Nephron progenitor cell (in vitro differentiated cells): ENCODE measurements around the gene SPECC1L.
"Not testable (repeated sequence)": the region's sequence is repeated elsewhere in the genome, so short reads cannot be mapped to it uniquely, and the experiment has no call there.

Experiments
- DNase-seq: peaks from one replicate; pipeline ENCODE4 v3.0.0; 2021
- H3K27ac Mint-ChIP-seq: 2 replicates; pipeline ENCODE4 v1.8.0; 2021; ENCODE audit warnings: mild to moderate bottlenecking, moderate library complexity, mixed read lengths
- H3K27me3 Mint-ChIP-seq: 2 replicates; pipeline ENCODE4 v1.8.0; 2021; ENCODE audit warnings: mild to moderate bottlenecking, low read depth, mixed read lengths; ENCODE audit not compliant: poor library complexity
- H3K36me3 Mint-ChIP-seq: 2 replicates; pipeline ENCODE4 v1.8.0; 2021; ENCODE audit warnings: low read depth, mixed read lengths
- H3K4me1 Mint-ChIP-seq: 2 replicates; pipeline ENCODE4 v1.8.0; 2021; ENCODE audit warnings: mixed read lengths
- H3K4me3 Mint-ChIP-seq: 2 replicates; pipeline ENCODE4 v1.8.0; 2021; ENCODE audit warnings: mild to moderate bottlenecking, moderate library complexity, mixed read lengths
- H3K9me3 Mint-ChIP-seq: 2 replicates; pipeline ENCODE4 v1.8.0; 2021; ENCODE audit warnings: mild to moderate bottlenecking, moderate library complexity, mixed read lengths
- TF ChIP-seq, protein P1 (sequence below): fragments of 200-600 bp; sonication (generic); IDR thresholded peaks from 2 replicates; pipeline ENCODE4 v1.5.0; 2021; ENCODE audit warnings: antibody characterized with exemption

Gene SPECC1L

DNA sequence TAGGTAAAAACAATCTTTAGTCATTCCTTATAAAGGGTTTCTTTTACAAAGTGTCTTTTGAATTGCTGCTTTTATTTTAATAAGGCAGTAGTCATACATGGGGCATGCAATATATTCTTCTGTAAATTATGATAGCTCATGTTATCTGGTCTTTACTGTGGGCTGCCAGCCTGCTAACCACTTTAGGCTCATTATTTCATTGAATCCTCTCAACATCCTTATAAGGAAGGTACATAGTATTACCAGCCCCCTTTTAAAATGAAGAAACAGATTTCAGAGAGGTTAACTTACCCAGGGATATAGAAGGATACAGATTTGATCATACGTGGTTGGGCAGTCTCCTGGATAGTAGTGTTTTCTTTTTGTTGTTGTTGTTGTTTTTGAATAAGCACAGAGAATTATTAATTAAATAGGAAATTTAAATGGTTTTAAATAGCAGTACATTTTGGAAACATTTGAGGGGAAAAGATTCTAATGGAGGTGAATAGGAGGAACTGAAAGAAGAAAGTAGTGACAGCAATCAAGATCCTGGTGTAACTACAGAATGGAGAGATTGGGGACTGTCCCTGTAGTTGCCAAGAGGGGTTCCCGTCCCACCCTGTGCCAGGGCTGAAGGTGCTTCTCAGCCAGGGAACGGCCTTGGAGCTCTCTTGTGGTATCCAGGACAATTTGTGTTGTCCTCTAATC is 21.0 kb downstream of the SPECC1L start:
- H3K9me3 Mint-ChIP-seq = no peaks in the 10 kb centered on the region
- no peak for DNase-seq
- peaks cover 43% of the 10 kb centered on the region for H3K4me1 Mint-ChIP-seq
- peaks cover 22% of the 10 kb centered on the region for H3K36me3 Mint-ChIP-seq
- no peak overlapping the region for H3K4me3 Mint-ChIP-seq
- TF ChIP-seq, protein P1, sequence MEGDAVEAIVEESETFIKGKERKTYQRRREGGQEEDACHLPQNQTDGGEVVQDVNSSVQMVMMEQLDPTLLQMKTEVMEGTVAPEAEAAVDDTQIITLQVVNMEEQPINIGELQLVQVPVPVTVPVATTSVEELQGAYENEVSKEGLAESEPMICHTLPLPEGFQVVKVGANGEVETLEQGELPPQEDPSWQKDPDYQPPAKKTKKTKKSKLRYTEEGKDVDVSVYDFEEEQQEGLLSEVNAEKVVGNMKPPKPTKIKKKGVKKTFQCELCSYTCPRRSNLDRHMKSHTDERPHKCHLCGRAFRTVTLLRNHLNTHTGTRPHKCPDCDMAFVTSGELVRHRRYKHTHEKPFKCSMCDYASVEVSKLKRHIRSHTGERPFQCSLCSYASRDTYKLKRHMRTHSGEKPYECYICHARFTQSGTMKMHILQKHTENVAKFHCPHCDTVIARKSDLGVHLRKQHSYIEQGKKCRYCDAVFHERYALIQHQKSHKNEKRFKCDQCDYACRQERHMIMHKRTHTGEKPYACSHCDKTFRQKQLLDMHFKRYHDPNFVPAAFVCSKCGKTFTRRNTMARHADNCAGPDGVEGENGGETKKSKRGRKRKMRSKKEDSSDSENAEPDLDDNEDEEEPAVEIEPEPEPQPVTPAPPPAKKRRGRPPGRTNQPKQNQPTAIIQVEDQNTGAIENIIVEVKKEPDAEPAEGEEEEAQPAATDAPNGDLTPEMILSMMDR = no peak
- no peak overlapping the region for H3K27ac Mint-ChIP-seq
- H3K27me3 Mint-ChIP-seq = no peaks in the 10 kb centered on the region

DNA sequence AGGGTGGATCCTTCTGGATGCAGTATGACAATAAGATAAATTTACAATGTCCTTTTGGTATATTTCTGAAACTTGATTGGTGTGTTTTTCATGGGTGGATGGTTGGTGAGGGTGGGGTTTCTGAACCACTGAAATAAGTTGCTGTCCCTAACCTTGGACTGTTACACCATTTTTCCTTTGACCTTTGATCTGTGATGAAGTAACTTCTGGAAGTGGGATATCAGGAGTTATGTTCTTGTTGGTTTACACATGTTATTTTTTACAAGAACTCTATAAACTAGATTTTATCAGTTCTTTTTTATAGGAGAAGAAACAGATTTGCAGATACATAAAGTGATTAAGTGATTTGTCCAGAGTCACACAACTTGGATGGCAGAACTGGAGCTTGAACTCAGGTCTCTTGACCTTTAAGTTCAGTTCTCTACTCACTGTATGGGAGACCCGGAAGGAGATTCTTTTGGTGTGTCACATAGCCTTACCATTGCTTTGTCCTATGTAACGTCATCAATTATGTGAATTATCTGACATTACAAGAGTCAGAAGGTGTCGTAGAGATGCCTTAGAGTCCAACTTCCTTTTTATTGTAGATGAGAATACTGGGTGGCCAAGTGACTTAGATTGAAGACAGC is 21.7 kb downstream of the SPECC1L start:
- peaks cover 36% of the 10 kb centered on the region for H3K4me1 Mint-ChIP-seq
- peaks cover 22% of the 10 kb centered on the region for H3K36me3 Mint-ChIP-seq
- not testable (repeated sequence) for H3K4me3 Mint-ChIP-seq, H3K9me3 Mint-ChIP-seq, H3K27ac Mint-ChIP-seq, DNase-seq, H3K27me3 Mint-ChIP-seq

DNA sequence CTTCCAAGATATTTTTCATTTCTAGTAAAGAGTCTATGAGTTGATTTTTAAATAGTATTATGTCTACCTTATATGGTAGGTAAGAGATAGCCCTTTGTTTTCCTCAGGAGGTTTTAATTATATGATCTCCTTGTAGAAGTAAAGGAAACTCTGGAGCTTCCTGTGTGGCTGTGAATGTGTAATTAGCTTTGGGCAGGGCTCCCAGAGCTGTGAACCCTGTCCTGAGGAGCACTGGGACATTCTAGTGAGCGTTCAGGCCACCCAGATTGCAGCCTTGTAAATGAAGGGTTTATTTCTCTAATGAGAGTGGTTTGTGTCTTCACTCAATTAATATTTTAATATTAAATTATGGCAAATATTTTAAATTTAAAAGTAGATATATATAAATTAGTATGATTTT is 24.3 kb downstream of the SPECC1L start:
- peaks cover 15% of the 10 kb centered on the region for H3K4me1 Mint-ChIP-seq
- not testable (repeated sequence) for H3K9me3 Mint-ChIP-seq

DNA sequence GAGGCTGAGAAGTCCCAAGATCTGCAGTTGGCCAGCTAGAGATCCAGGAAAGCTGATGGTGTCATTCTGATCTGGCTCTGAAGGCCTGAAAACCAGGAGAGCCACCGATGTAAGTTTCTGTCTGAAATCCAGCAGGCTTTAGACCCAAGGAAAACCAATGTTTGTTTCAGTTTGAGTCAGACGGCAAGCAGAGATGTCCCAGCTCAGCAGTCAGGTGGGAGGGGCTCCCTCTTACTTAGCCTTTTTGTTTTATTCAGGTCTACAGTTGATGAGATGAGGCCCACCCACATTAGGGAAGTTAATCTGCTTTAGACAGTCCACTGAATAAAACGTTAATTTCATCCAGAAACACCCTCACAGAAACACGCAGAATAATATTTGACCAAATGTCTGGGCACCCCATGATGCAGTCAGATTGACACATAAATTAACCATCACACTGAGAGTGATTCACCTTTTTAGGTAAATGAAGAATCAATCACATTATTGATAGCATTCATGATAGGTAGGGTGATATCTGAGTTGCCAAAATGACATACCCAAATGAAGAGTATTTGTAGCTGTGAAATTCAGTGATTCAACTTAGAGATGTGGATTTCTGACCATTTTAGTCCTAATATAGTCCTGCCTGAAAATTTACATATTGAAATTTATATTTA is 28.0 kb downstream of the SPECC1L start:
- not testable (repeated sequence) for H3K4me1 Mint-ChIP-seq, H3K27ac Mint-ChIP-seq, H3K27me3 Mint-ChIP-seq, H3K9me3 Mint-ChIP-seq, H3K4me3 Mint-ChIP-seq, DNase-seq
- peaks cover 48% of the 10 kb centered on the region for H3K36me3 Mint-ChIP-seq

More for the DNA sequence above, 24.3 kb downstream of the SPECC1L start:
- not testable (repeated sequence) for H3K27ac Mint-ChIP-seq, H3K4me3 Mint-ChIP-seq, H3K27me3 Mint-ChIP-seq, DNase-seq
- peaks cover 38% of the 10 kb centered on the region for H3K36me3 Mint-ChIP-seq

DNA sequence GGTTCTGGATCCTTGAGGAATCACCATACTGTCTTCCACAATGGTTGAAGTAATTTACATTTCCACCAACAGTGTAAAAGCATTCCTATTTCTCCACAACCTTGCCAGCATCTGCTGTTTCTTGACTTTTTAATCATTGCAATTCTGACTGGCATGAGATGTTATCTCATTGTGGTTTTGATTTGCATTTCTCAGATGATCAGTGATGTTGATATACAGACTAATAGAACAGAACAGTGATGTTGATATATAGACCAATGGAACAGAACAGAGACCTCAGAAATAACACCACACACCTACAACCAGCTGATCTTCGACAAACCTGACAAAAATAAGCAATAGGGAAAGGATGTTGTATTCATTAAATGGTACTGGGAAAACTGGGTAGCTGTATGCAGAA is 29.9 kb downstream of the SPECC1L start:
- DNase-seq, H3K27me3 Mint-ChIP-seq, H3K27ac Mint-ChIP-seq, H3K4me1 Mint-ChIP-seq, H3K9me3 Mint-ChIP-seq, H3K4me3 Mint-ChIP-seq: not testable (repeated sequence)
- peaks cover 65% of the 10 kb centered on the region for H3K36me3 Mint-ChIP-seq

DNA sequence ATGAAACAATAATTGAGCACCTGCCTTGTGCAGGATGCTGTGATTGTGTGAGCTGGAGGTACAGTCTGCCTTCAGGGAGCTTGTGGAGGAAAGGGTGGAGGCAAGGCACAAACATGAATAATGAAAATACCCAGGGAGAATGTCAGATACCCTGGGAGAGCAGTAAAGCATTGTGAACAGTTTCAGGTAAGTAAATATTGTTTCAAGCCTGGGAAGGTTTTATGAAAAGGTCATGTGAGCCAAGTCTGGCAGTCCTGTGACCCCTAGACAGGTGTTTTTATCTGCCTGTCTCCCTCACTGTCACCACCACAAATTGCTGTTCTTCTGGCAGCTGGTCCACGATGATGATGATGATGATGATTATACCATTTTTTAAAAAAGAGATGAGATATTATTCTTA is 32.0 kb downstream of the SPECC1L start:
- Mint-ChIP-seq H3K9me3 (peaks cover 28% of the 10 kb centered on the region), H3K4me3 (no peak overlapping the region), H3K27me3 (no peaks in the 10 kb centered on the region), H3K36me3 (peaks cover 81% of the 10 kb centered on the region), H3K27ac (peak overlapping the region; percentile 12), H3K4me1 (no peaks in the 10 kb centered on the region)
- TF ChIP-seq, protein P1 = no peak
- no peak for DNase-seq

DNA sequence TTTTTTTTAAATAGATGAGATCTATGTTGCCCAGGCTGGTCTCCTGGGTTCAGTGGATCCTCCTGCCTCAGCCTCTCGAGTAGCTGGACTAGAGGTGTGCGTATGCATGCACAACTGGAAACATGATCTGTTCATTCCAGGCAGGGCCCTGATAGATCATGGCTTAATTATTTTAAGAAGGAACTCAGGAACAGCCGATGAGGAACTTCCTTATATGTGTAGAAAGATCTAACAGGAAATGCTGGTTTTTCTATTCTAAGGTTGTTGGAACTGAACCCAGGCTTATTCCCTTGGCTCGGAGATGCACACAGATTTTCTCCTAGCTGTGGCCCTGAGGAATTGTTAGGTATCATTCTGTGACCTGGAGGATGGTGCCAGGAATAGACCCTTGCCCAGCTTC is 32.4 kb downstream of the SPECC1L start:
- Mint-ChIP-seq H3K36me3 (peaks cover 84% of the 10 kb centered on the region), H3K27me3 (no peaks in the 10 kb centered on the region), H3K27ac (peak overlapping the region; percentile 26), H3K9me3 (peaks cover 28% of the 10 kb centered on the region), H3K4me3 (no peak overlapping the region), H3K4me1 (no peaks in the 10 kb centered on the region)
- DNase-seq = no peak
- TF ChIP-seq, protein P1 = no peak
